ENCODE data around the gene TMEM258.

TMEM258 gene

GRCh38 chr11:61757213-61757862 lies 35.1 kb downstream of the TMEM258 start:
- Histone ChIP-seq H3K9ac (ENCODE audit: low read length) (peak overlapping the region; percentile 93), H3K4me3 (ENCODE audit: low read length) (peak overlapping the region; percentile 59), H3K36me3 (ENCODE audit: control insufficient read depth, insufficient read depth, low read length) (no peaks in the 10 kb centered on the region), H3K9me3 (ENCODE audit: control insufficient read depth, low read length) (no peaks in the 10 kb centered on the region), H3K4me1 (ENCODE audit: control insufficient read depth, insufficient read depth, low read length) (peaks cover 83% of the 10 kb centered on the region), H3K27me3 (ENCODE audit: control insufficient read depth, insufficient read depth, low read length) (no peaks in the 10 kb centered on the region)

- peak overlapping the region; percentile 59 for H3K4me3 ChIP-seq (ENCODE audit: low read length)
Measured at GRCh38 chr11:61756452-61757212, 35.8 kb downstream of the TMEM258 start.

GRCh38 chr11:61756147-61756451 lies 36.3 kb downstream of the TMEM258 start:
- peak overlapping the region; percentile 18 for H3K4me3 ChIP-seq (ENCODE audit: low read length)
- no peaks in the 10 kb centered on the region for H3K9me3 ChIP-seq (ENCODE audit: control insufficient read depth, low read length)
- peaks cover 77% of the 10 kb centered on the region for H3K4me1 ChIP-seq (ENCODE audit: control insufficient read depth, insufficient read depth, low read length)
- H3K9ac ChIP-seq (ENCODE audit: low read length) = peak overlapping the region; percentile 93
- H3K36me3 ChIP-seq (ENCODE audit: control insufficient read depth, insufficient read depth, low read length) = no peaks in the 10 kb centered on the region
- H3K27me3 ChIP-seq (ENCODE audit: control insufficient read depth, insufficient read depth, low read length) = no peaks in the 10 kb centered on the region

More at GRCh38 chr11:61756452-61757212, 35.8 kb downstream of the TMEM258 start:
- Histone ChIP-seq H3K27me3 (ENCODE audit: control insufficient read depth, insufficient read depth, low read length) (no peaks in the 10 kb centered on the region), H3K9ac (ENCODE audit: low read length) (peak overlapping the region; percentile 93), H3K36me3 (ENCODE audit: control insufficient read depth, insufficient read depth, low read length) (no peaks in the 10 kb centered on the region), H3K9me3 (ENCODE audit: control insufficient read depth, low read length) (no peaks in the 10 kb centered on the region), H3K4me1 (ENCODE audit: control insufficient read depth, insufficient read depth, low read length) (peaks cover 82% of the 10 kb centered on the region)

GRCh38 chr11:61754534-61755482 lies 37.6 kb downstream of the TMEM258 start:
- Histone ChIP-seq H3K9ac (ENCODE audit: low read length) (peak overlapping the region; percentile 93), H3K4me3 (ENCODE audit: low read length) (peak overlapping the region; percentile 82), H3K4me1 (ENCODE audit: control insufficient read depth, insufficient read depth, low read length) (peaks cover 65% of the 10 kb centered on the region), H3K27me3 (ENCODE audit: control insufficient read depth, insufficient read depth, low read length) (no peaks in the 10 kb centered on the region), H3K36me3 (ENCODE audit: control insufficient read depth, insufficient read depth, low read length) (no peaks in the 10 kb centered on the region), H3K9me3 (ENCODE audit: control insufficient read depth, low read length) (no peaks in the 10 kb centered on the region)

GRCh38 chr11:61753672-61754071 lies 38.7 kb downstream of the TMEM258 start:
- no peaks in the 10 kb centered on the region for H3K36me3 ChIP-seq (ENCODE audit: control insufficient read depth, insufficient read depth, low read length)
- H3K4me1 ChIP-seq (ENCODE audit: control insufficient read depth, insufficient read depth, low read length) = peaks cover 55% of the 10 kb centered on the region
- H3K27me3 ChIP-seq (ENCODE audit: control insufficient read depth, insufficient read depth, low read length) = no peaks in the 10 kb centered on the region
- H3K9ac ChIP-seq (ENCODE audit: low read length) = peak overlapping the region; percentile 93
- H3K4me3 ChIP-seq (ENCODE audit: low read length) = peak overlapping the region; percentile 82
- H3K9me3 ChIP-seq (ENCODE audit: control insufficient read depth, low read length) = no peaks in the 10 kb centered on the region

- no peaks in the 10 kb centered on the region for H3K36me3 ChIP-seq (ENCODE audit: control insufficient read depth, insufficient read depth, low read length)
- H3K9ac ChIP-seq (ENCODE audit: low read length) = peak overlapping the region; percentile 93
- H3K4me1 ChIP-seq (ENCODE audit: control insufficient read depth, insufficient read depth, low read length) = peaks cover 52% of the 10 kb centered on the region
Measured at GRCh38 chr11:61752925-61753521, 39.4 kb downstream of the TMEM258 start.

GRCh38 chr11:61752117-61752924 lies 40.1 kb downstream of the TMEM258 start, which contains the start of gene MYRF:
Gene MYRF, plus strand, starts transcription at chr11:61752636. Its CDS starts 109 bp downstream, at chr11:61752745.
- Histone ChIP-seq H3K27me3 (ENCODE audit: control insufficient read depth, insufficient read depth, low read length) (no peaks in the 10 kb centered on the region), H3K9me3 (ENCODE audit: control insufficient read depth, low read length) (no peaks in the 10 kb centered on the region), H3K4me3 (ENCODE audit: low read length) (peak within 1 kb of the TSS; percentile 82), H3K36me3 (ENCODE audit: control insufficient read depth, insufficient read depth, low read length) (no peaks in the 10 kb centered on the region), H3K9ac (ENCODE audit: low read length) (peak within 1 kb of the TSS; percentile 93), H3K4me1 (ENCODE audit: control insufficient read depth, insufficient read depth, low read length) (peaks cover 52% of the 10 kb centered on the region)

More at GRCh38 chr11:61752925-61753521, 39.4 kb downstream of the TMEM258 start:
- Histone ChIP-seq H3K9me3 (ENCODE audit: control insufficient read depth, low read length) (no peaks in the 10 kb centered on the region), H3K27me3 (ENCODE audit: control insufficient read depth, insufficient read depth, low read length) (no peaks in the 10 kb centered on the region), H3K4me3 (ENCODE audit: low read length) (peak overlapping the region; percentile 82)

- H3K9ac ChIP-seq (ENCODE audit: low read length) = no peak overlapping the region
- H3K36me3 ChIP-seq (ENCODE audit: control insufficient read depth, insufficient read depth, low read length) = no peaks in the 10 kb centered on the region
- H3K27me3 ChIP-seq (ENCODE audit: control insufficient read depth, insufficient read depth, low read length) = no peaks in the 10 kb centered on the region
- no peak overlapping the region for H3K4me3 ChIP-seq (ENCODE audit: low read length)
- H3K4me1 ChIP-seq (ENCODE audit: control insufficient read depth, insufficient read depth, low read length) = peaks cover 47% of the 10 kb centered on the region
- H3K9me3 ChIP-seq (ENCODE audit: control insufficient read depth, low read length) = no peaks in the 10 kb centered on the region
Measured at GRCh38 chr11:61751384-61751783, 41.0 kb downstream of the TMEM258 start.

GRCh38 chr11:61750631-61751273 lies 41.6 kb downstream of the TMEM258 start:
- no peaks in the 10 kb centered on the region for H3K27me3 ChIP-seq (ENCODE audit: control insufficient read depth, insufficient read depth, low read length)
- no peak overlapping the region for H3K9ac ChIP-seq (ENCODE audit: low read length)
- H3K36me3 ChIP-seq (ENCODE audit: control insufficient read depth, insufficient read depth, low read length) = no peaks in the 10 kb centered on the region
- H3K9me3 ChIP-seq (ENCODE audit: control insufficient read depth, low read length) = no peaks in the 10 kb centered on the region
- H3K4me3 ChIP-seq (ENCODE audit: low read length) = no peak overlapping the region
- peaks cover 41% of the 10 kb centered on the region for H3K4me1 ChIP-seq (ENCODE audit: control insufficient read depth, insufficient read depth, low read length)

GRCh38 chr11:61749591-61750217 lies 42.7 kb downstream of the TMEM258 start:
- Histone ChIP-seq H3K27me3 (ENCODE audit: control insufficient read depth, insufficient read depth, low read length) (no peaks in the 10 kb centered on the region), H3K9ac (ENCODE audit: low read length) (no peak overlapping the region), H3K36me3 (ENCODE audit: control insufficient read depth, insufficient read depth, low read length) (no peaks in the 10 kb centered on the region), H3K4me1 (ENCODE audit: control insufficient read depth, insufficient read depth, low read length) (peaks cover 30% of the 10 kb centered on the region), H3K9me3 (ENCODE audit: control insufficient read depth, low read length) (no peaks in the 10 kb centered on the region), H3K4me3 (ENCODE audit: low read length) (no peak overlapping the region)
